Common myeloid progenitor, CD34-positive (primary cell): ENCODE results near the gene GABRR3.

ENCODE experiments used
- CTCF ChIA-PET: fragments of 350-600 bp; sonication (Branson Sonifier 250); formaldehyde crosslinking; loops from one replicate; lab custom pipeline; 2021; ENCODE audit warnings: antibody characterized with exemption; lab: Charles Lee
- POLR2A ChIA-PET: fragments of 350-600 bp; sonication (Branson Sonifier 250); formaldehyde crosslinking; loops from one replicate; lab custom pipeline; 2021; ENCODE audit warnings: antibody characterized with exemption; lab: Charles Lee
- DNase-seq, 3 donors: peaks; one replicate each; pipeline versions ENCODE4 v3.0.0 to v3.0.0-alpha.2; 2013
- H3K27ac ChIP-seq, 2 experiments: 1 replicate in 1 of 2; 2 replicates in 1 of 2; pipeline ENCODE4 v1.7.0; 2013; ENCODE audit warnings: inconsistent platforms in 2 of 2, low read length in 2 of 2, mild to moderate bottlenecking in 2 of 2, low read depth in 1 of 2, moderate library complexity in 1 of 2; ENCODE audit not compliant: severe bottlenecking in 2 of 2, insufficient read depth in 1 of 2, poor library complexity in 1 of 2
- H3K27me3 ChIP-seq, 5 experiments: replicated peaks in 2 of 5; 1 replicate in 3 of 5; 2 replicates in 2 of 5; pipeline versions ENCODE4 v1.6.1 to v1.7.0; 2013; ENCODE audit warnings: low read length in 4 of 5, mild to moderate bottlenecking in 2 of 5, moderate library complexity in 2 of 5, inconsistent platforms in 1 of 5; ENCODE audit not compliant: insufficient read depth in 5 of 5, control insufficient read depth in 4 of 5
- H3K36me3 ChIP-seq, 4 experiments: 1 replicate in 2 of 4; 2 replicates in 2 of 4; pipeline versions ENCODE4 v1.6.1 to v1.7.0; 2013; ENCODE audit warnings: low read length in 3 of 4, control low read depth in 1 of 4, mild to moderate bottlenecking in 1 of 4; ENCODE audit not compliant: control insufficient read depth in 4 of 4, insufficient read depth in 4 of 4
- H3K4me1 ChIP-seq, 4 experiments: 1 replicate in 3 of 4; 2 replicates in 1 of 4; pipeline versions ENCODE4 v1.6.1 to v1.7.1; 2013; ENCODE audit warnings: low read length in 3 of 4, mild to moderate bottlenecking in 3 of 4, control low read depth in 1 of 4, inconsistent platforms in 1 of 4, moderate library complexity in 1 of 4; ENCODE audit not compliant: control insufficient read depth in 4 of 4, insufficient read depth in 4 of 4; ENCODE audit errors: control extremely low read depth in 1 of 4
- H3K4me3 ChIP-seq, 7 experiments: 1 replicate in 4 of 7; 2 replicates in 3 of 7; pipeline versions ENCODE4 v1.5.1 to v1.7.0; 2013; ENCODE audit warnings: mild to moderate bottlenecking in 7 of 7, low read length in 6 of 7, moderate library complexity in 6 of 7, inconsistent platforms in 2 of 7, low read depth in 2 of 7, control low read depth in 1 of 7; ENCODE audit not compliant: insufficient read depth in 4 of 7, control insufficient read depth in 1 of 7; ENCODE audit errors: extremely low read depth in 1 of 7
- H3K9me3 ChIP-seq, 5 experiments: 1 replicate in 4 of 5; 2 replicates in 1 of 5; pipeline versions ENCODE4 v1.6.1 to v1.7.1; 2013; ENCODE audit warnings: low read length in 4 of 5, mild to moderate bottlenecking in 2 of 5, inconsistent platforms in 1 of 5, low read depth in 1 of 5, moderate library complexity in 1 of 5; ENCODE audit not compliant: control insufficient read depth in 4 of 5, insufficient read depth in 2 of 5; ENCODE audit errors: control extremely low read depth in 1 of 5
- WGBS: methylation state at CpG from one replicate; pipeline ENCODE4 v1.1.5; 2013; ENCODE audit not compliant: insufficient coverage; 5-methylcytosine and 5-hydroxymethylcytosine counted together

GABRR3 gene

DNA sequence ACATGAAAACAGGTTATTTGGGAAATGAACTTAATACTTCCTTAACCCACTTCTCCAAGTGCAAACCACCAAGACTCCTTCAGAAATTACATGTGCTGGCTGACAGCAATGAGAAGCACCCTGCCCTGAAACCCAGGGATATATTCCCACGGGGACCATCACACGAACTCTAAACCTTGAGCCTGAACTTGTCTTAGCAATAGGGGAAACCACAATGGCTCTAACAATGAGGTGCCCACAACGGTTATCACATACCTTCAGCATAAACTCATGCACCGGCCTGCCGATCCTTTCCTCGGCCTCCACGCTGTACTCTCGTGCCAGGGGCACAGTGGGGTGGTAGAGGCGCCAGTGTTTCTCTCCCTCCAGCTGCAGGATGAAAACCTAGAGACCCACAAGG is 76.3 kb downstream of the GABRR3 start:
- CTCF ChIA-PET: no interaction called here
- DNase-seq: no peak
- Histone ChIP-seq H3K36me3 (peaks cover 20 to 60% (median 40%) of the 10 kb centered on the region in 4 experiments), H3K27ac (no peak overlapping the region), H3K27me3 (no peaks in the 10 kb centered on the region), H3K9me3 (no peaks in the 10 kb centered on the region), H3K4me3 (no peak overlapping the region), H3K4me1 (no peaks in the 10 kb centered on the region)
- WGBS: 96% methylated on average over 2 of the region's 9 CpGs
- POLR2A ChIA-PET: no interaction called here

DNA sequence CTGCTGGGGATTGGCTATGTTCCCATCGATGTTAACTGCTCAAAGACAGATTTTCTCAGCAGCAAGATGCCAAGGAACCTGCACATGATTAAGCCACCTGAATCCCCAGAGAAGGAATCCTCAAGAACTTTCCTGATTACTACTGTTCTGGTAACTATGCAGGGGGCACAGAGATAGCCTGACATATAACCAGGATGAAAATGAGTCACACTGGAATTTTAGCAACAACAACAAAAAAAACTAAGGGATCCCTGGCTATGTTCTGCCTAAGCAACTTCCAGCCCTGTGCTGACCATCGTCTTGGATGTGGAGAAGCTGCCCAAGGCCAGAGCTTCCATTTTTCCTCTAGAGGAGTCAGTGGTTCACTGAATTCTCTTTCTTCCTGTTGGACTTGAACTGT is 76.7 kb downstream of the GABRR3 start:
- no peaks in the 10 kb centered on the region for H3K9me3 ChIP-seq
- H3K36me3 ChIP-seq: peaks cover 20 to 63% (median 42%) of the 10 kb centered on the region in 4 experiments
- POLR2A ChIA-PET: no interaction called here
- H3K27ac ChIP-seq: no peak overlapping the region
- no peak overlapping the region for H3K4me3 ChIP-seq
- no peaks in the 10 kb centered on the region for H3K27me3 ChIP-seq
- CTCF ChIA-PET: no interaction called here
- DNase-seq: no peak
- WGBS: 100% methylated on average over 2 of the region's 2 CpGs
- no peaks in the 10 kb centered on the region for H3K4me1 ChIP-seq

DNA sequence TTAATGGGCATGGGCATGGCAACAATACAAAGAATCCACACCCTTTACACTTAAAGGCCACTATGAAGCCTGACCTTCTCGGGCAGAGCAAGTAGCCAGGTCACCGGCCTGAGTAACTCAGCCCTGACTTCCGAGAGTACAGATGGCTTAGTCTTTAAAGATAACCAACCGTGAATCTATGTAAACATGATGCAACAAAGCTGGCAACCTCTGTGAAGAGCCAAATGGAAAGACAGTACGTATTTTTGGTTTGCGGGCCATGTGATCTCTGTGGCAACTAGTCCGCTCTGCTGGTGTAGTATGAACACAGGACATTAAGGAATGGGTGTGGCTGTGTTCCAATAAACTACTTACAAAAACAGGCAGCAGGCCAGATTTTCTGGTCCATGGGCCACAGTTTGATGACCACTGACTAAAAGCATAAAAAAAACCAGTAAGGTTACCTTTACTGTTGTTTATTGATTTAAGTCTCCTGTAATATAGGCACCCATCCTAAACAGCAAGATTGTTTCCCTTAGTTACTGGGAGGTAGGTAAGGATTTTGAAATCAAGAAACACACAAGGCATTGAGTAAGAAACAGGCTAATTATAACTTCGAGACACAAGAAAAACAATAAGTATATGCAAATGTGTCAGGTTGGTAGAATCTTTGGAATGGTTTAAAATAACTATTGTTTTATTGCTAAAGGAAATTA is 77.4 kb downstream of the GABRR3 start:
- no peaks in the 10 kb centered on the region for H3K4me1 ChIP-seq
- H3K36me3 ChIP-seq: peaks cover 20 to 64% (median 42%) of the 10 kb centered on the region in 4 experiments
- ChIA-PET POLR2A (no interaction called here), CTCF (no interaction called here)
- no peak overlapping the region for H3K27ac ChIP-seq
- no peaks in the 10 kb centered on the region for H3K27me3 ChIP-seq
- 100% methylated on average over 6 of the region's 8 CpGs for WGBS
- no peak overlapping the region for H3K4me3 ChIP-seq
- no peak for DNase-seq
- H3K9me3 ChIP-seq: no peaks in the 10 kb centered on the region

DNA sequence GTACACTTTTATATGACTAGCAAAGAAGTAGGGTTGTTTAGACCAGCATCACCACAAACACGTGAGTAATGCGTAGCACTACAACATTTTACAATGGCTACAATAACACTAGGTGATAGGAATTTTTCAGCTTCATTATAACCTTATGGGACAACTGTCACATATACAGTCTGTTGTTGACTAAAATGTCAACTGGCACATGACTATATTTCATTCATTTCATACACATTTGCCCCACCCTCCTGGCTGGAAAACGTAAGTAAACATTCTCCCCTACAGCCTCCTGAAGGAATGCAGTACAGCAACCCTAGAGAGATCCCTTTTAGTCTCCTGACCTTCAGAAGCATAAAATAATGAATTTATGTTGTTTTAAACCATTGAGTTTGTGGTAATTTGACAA is 79.1 kb downstream of the GABRR3 start:
- DNase-seq: no peak
- H3K27ac ChIP-seq: no peak overlapping the region
- no peak overlapping the region for H3K4me3 ChIP-seq
- WGBS: no CpG with 5 or more reads among the region's 3 CpGs
- no peaks in the 10 kb centered on the region for H3K9me3 ChIP-seq
- ChIA-PET POLR2A (no interaction called here), CTCF (no interaction called here)
- no peaks in the 10 kb centered on the region for H3K4me1 ChIP-seq
- H3K27me3 ChIP-seq: no peaks in the 10 kb centered on the region
- peaks cover 20 to 67% (median 38%) of the 10 kb centered on the region in 4 experiments for H3K36me3 ChIP-seq

DNA sequence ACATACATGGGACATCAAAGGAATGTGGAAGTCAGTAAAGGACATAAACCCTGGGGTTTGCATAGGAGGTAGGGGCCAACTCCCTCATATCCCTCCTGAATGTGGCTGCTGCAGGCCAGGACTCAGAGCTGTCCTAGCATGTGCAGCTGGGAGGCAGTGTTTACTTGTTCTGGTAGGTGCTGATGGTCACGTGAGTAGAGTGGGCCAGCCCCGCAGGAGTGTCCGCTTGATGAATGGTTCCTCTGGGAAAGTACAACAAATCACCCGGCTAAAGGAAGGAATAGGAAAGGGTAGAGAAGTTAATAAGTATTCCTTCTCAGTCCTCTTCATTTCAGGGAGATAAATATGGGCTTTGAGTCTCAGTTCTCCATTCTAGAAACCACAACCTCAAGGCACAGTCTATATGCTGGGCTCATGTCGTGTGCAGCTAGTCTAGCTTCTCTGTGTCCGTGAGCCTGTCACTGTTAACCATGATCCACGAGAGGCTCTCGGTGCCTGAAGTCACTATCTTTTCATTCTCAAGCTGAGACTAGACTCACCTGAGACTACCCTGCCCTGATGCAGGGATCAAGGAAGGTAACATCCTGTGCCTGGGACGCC is 80.8 kb downstream of the GABRR3 start:
- Histone ChIP-seq H3K36me3 (peaks cover 25 to 72% (median 49%) of the 10 kb centered on the region in 4 experiments), H3K27ac (no peak overlapping the region), H3K4me1 (no peaks in the 10 kb centered on the region), H3K4me3 (no peak overlapping the region), H3K9me3 (no peaks in the 10 kb centered on the region), H3K27me3 (no peaks in the 10 kb centered on the region)
- no peak for DNase-seq
- ChIA-PET POLR2A (no interaction called here), CTCF (no interaction called here)
- 97% methylated on average over 8 of the region's 9 CpGs for WGBS

DNA sequence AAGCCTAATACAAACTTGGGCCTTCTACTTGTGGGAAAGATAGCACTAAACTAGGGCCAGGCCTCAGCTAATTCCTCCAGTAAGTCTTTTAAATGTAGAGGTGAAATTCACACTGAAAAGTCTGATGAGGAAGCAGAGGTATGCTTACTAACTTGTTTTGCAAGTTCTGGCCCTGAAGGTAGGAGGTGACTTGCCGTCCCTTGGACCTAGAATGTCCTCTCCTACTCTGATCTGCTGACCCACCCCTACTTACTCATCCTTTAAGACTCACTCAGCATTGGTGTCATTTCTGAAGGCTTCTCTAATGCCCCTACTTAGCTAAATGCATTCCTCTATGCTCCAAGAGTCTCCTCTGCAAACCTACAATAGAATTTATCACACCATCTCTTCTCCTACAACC is 82.2 kb downstream of the GABRR3 start:
- Histone ChIP-seq H3K4me3 (no peak overlapping the region), H3K27ac (no peak overlapping the region), H3K36me3 (peaks cover 31 to 71% (median 50%) of the 10 kb centered on the region in 4 experiments), H3K9me3 (no peaks in the 10 kb centered on the region), H3K27me3 (no peaks in the 10 kb centered on the region), H3K4me1 (no peaks in the 10 kb centered on the region)
- WGBS: 100% methylated on average over 1 of the region's 1 CpG
- ChIA-PET POLR2A (no interaction called here), CTCF (interaction anchor here (0.6 kb wide), 1 partner anchor 847 kb away, joined by 3 read pairs; no protein-coding TSS in a partner anchor)
- no peak for DNase-seq

DNA sequence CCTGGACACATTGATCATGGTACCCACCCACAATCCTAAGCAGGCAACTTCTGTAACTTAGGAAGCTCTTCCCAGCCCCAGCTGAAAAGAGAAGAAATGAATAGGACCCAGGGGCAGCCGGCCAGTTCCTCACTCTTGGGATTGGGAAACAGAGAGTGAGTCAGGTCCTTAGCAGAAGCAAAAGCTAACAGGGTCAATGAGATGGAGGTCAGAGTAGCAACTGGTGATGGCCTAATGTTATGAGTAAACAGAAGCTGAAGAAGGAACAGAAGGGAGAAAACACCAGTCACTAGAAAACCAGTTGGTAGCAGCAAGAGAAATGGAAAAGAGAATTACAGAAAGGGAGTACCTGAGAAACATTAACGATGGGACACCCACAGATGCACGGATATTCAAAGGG is 82.8 kb downstream of the GABRR3 start:
- Histone ChIP-seq H3K4me1 (no peaks in the 10 kb centered on the region), H3K27me3 (no peaks in the 10 kb centered on the region), H3K4me3 (no peak overlapping the region), H3K36me3 (peaks cover 27 to 70% (median 50%) of the 10 kb centered on the region in 4 experiments), H3K9me3 (no peaks in the 10 kb centered on the region), H3K27ac (no peak overlapping the region)
- CTCF ChIA-PET: no interaction called here
- POLR2A ChIA-PET: no interaction called here
- DNase-seq: no peak
- 100% methylated on average over 3 of the region's 3 CpGs for WGBS
